DOHH2 (cell line): ENCODE measurements around the gene SIGLEC7.

Experiments used
- CTCF ChIP-seq: fragments of 200-600 bp; sonication (generic); IDR thresholded peaks from one replicate; pipeline ENCODE4 v1.5.1; 2014; ENCODE audit warnings: antibody characterized with exemption, mild to moderate bottlenecking, low read depth, low read length; ENCODE audit not compliant: poor library complexity, severe bottlenecking
- EZH2phosphoT487 ChIP-seq: fragments of 200-600 bp; sonication (generic); IDR thresholded peaks from 2 replicates; pipeline ENCODE4 v1.6.1; 2017; ENCODE audit warnings: borderline replicate concordance, mild to moderate bottlenecking, antibody characterized with exemption, low read length, moderate library complexity, mixed read lengths

- TF ChIP-seq CTCF, result no peak
- TF ChIP-seq EZH2phosphoT487, result no peak
Measured at GRCh38 chr19:51097796-51098195, 44.3 kb upstream of the SIGLEC7 start.
